AG20443 (cell line): ENCODE data around the gene EEF2K.
A peak's percentile ranks its signal among the peaks of the same experiment; 100 is the strongest.

Source experiments
- DNase-seq: peaks from one replicate; pipeline ENCODE4 v3.0.0; 2012; ENCODE audit warnings: low spot score, mixed read lengths

Gene EEF2K

DNA sequence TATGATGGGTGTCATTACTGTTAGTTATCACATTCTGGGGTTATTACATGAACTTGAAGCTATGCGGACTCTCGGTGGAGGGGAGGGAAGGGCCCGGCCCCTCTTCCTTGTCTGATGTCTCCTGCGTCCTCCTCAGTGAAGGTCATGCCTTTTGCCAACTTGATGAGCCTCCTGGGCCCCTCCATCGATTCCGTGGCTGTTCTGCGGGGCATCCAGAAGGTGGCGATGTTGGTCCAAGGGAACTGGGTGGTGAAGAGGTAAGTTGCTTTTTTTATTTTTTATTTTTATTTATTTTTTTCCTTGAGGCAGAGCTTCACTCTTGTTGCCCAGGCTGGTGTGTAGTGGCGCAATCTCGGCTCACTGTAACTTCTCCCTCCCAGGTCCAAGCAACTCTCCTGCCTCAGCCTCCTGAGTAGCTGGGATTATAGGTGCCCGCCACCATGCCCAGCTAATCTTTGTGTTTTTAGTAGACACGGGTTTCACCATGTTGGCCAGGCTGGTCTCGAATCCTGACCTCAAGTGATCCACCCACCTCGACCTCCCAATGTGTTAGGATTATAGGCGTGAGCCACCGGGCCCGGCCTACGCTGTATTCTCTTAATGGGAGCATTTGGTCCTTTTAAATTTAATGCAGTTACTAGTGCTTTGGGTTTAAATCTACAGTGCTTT, 112.7 kb downstream of the EEF2K start:
- DNase-seq = peak; percentile 62

- no peak for DNase-seq
Observed at GRCh38 chr16:22320572-22321339, 114.7 kb downstream of the EEF2K start.

GRCh38 chr16:22321340-22322001, 115.4 kb downstream of the EEF2K start:
- peak; percentile 84 for DNase-seq

DNA sequence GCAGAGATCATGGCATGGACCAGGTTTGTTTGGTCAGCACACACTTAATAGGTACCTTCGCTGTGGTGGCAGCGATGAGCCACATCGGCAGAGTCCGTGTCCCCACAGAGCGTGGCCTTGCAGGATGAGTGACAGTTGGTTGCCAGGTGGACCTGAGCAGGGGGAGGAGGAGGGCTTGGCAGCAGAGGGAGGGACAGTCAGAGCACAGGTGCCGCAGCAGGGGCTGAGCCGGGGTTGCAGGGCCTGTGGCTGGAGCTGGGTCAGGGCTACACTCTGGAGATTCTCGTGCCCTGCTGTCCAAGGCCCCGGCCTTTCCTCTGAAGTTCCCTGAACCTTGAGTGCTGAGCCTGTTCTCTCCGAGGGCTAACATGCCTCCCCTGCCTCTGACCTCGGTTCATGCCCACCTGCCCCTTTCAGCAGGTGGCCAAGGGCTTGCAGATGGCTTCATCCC, 116.0 kb downstream of the EEF2K start:
- DNase-seq = no peak

DNA sequence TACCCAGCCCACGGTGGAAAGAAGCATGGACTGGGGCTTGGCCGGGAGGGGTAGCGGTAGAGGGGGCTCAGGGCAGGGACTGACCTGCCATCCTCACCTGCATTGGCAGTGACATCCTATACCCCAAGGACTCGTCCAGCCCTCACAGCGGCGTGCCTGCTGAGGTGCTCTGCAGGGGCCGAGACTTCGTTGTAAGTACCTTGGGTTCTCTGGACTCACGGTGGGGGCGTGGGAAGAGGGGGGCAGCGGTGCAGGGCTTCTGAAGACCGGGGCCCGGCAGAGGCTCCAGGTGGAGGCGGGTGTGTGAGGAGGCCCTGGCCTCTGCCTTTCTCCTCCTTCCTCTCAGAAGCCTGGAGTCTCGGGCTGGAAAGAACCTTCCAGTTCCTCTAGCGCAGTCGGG, 116.7 kb downstream of the EEF2K start:
- DNase-seq = no peak

DNA sequence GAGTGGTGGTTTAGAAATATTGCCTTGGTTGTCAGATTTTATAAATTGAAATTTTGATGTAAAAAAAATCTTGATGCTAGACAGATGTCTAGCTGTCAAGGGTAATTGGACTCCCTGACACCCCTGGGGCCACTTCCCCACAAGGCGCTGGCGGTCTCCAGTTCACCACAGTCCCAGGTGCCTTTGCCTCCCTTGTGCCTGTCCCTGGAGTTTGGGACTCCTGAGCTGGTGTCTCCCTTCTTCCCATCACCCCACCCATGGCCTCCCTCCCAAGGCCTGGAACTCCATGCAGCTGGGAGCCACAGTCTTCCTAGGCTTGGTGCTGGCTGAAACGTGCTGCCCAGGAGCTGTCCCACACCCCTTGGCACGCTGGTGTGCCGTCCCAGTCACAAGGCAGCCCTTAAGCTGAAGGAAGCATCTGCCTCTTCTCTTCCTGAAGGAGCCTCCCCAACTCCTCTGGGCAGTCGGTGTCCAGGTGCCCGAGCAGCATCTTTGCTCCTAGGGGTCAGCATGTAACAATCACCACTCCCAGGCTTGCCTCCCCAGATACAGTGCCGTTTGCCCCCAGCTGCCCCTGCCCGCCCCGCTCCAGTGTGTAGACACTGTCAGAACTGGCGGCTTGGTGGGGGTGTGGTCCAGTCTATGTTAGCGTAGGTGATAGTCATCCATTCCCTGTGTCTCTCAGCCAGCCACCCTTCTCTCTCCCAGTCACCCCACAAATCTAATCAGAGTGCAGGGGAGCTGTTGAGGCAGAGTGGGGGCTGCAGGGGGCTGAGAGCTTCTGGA, 117.3 kb downstream of the EEF2K start:
- DNase-seq = peak; percentile 9

DNA sequence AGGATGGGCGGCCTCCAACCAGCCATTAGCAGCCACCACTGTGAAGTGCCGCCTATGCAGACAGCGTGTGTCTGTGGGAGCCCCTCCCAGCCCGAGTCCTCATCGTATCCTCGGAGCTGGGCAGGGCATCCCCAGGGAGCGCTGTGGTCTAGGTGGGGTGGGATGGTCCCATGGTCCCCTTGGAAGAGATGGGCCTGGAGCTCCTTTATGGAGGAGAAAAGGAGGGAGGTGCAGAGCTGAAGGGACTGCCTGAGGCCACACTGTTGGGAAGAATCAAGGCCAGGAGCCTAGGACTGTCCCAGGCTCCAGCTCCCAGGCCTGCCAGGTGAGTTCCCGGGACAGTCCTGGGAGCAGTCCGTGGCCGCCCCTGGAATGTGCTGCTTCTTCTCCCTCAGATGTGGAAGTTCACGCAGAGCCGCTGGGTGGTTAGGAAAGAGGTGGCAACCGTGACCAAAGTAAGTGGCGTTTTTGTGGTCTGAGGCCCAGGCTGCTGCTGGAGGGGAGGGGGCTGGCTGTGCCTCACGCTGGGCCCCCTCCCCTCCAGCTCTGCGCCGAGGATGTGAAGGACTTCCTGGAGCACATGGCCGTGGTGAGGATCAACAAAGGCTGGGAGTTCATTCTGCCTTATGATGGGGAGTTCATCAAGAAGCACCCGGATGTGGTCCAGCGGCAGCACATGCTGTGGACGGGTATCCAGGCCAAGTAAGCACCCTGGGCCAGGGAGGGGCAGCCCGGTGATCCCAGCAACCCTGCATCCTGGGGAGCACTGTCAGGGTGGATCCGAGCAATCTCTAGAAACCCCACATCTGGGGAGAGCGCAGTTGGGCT, 118.1 kb downstream of the EEF2K start:
- peak; percentile 11 for DNase-seq

DNA sequence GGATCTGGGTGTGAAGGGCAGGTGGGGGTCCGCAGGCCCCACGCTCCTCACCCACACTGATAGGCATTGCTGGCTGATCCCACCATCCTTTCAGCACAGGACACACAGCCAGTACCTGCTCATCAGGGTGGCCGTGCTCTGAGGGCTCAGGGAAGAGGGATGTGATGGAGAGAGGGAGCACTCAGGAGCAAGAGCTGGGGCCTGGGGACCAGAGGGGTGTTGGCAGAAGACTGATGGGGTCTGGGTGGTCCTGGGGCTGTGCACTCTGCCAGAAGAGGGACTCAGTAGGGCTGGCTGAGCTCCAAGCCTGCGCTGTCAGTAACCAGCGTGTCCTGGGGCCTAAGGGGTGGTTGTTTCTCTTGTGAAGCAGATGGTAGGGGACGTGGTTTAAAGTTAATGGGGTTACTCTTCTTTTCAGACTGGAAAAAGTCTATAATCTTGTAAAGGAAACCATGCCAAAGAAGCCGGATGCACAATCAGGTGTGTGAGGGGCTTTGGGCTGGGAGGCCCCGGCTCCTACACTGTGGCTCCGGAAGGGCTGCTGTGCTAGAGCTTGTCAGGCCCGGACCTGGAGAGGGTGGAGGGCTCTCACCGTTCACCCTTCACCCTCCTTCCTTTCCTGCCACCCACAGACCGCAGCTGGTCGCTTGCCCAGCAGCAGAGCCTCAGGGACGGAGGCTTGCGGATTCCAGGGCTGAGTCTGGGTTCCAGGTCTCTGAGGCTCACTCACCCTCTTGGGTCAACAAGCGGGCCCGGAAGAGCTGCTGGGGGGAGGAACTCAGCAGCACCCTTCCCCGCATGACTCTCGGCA, 118.9 kb downstream of the EEF2K start:
- no peak for DNase-seq

DNA sequence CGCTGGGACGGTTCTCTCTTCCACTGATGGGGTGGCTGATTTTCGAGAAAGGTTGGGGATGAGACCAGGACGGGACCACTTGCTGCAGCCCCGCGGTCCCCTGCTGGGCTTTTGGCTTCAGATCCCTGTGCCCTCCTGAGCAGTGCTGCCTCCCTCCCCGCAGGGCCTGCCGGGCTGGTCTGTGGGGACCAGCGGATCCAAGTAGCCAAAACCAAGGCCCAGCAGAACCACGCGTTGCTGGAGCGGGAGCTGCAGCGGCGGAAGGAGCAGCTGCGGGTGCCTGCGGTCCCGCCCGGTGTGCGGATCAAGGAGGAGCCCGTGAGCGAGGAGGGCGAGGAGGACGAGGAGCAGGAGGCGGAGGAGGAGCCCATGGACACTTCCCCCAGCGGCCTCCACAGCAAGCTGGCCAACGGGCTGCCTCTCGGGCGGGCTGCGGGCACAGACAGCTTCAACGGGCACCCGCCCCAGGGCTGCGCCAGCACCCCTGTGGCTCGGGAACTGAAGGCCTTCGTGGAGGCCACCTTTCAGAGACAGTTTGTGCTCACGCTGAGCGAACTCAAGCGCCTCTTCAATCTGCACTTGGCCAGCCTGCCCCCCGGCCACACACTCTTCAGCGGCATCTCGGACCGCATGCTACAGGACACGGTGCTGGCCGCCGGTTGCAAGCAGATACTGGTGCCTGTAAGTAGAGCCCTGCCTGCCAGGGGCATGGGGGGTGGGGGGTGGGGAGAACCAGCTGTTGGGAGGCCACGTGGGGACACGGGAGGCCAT, 119.7 kb downstream of the EEF2K start:
- DNase-seq = peak; percentile 7

GRCh38 chr16:22326369-22326652, 120.2 kb downstream of the EEF2K start:
- no peak for DNase-seq

- peak; percentile 7 for DNase-seq
Observed at GRCh38 chr16:22326771-22327445, 120.8 kb downstream of the EEF2K start.

DNA sequence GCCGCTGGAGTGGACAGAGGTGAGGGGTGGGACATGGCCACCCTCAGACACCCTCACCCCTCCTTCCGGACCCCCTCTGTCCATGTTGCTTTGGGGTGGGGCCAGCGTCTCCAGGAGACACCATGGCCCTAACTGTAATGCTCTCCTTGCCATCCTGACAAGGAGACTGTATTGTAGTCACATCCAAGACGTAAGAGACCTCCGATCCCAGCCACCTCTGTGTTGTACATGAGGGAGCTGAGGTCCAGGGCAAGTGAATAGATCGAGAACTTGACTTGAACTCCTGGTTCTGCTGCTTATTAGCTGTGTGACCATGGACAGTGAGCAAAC, 121.3 kb downstream of the EEF2K start:
- no peak for DNase-seq

DNA sequence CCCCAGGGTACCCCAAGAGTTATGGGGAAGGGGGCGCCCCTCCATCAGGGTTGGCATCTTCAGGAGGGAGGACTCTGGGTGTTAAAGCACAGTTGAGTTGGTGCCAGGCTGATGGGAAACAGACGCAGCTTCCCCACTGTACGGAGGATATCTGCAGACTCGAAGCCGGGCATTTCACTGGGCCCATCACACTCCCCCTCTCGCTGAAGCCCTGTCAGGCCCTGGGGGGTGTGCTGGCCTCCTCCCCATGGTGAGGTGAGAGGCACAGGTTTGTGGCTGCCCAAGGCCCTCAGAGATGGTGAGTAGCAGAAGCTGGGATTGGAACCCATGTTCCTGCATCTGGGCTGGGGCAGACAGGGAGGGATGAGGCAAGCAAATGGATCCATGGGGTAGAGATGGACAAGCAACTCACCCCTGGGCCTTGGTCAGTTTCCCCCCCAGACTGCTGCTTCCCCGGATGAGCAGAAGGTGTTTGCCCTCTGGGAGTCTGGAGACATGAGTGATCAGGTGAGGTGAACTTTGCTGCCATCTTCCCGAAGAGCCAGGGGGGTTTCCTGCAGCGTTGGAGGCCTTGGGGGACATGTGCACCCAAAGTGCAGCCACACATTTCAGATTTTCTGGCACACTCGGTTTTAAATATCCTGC, 122.1 kb downstream of the EEF2K start:
- DNase-seq = no peak

DNA sequence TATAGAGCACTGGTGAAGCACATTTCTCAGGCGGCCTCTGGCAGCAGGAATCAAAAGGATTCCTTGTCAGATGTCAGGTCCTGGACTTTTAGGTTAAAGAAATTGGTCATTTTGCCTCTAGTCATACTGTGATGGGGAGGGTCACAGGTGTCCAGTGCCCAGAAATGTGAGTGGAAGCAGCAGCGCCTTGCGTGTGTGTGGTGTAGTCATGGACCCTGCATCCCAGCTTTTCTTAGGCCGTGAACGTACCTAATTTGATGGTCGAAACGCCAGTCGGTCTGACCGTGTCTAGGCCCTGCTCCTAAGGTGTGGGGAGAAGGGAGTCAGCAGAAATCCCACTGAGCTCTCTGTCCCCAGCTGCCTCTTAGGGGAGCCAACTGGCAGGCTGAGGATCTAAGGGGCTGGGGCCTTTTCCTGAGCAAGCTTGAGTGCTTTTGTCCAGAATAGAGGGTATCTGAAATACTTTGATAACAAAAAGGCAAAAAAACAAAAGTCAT, 123.2 kb downstream of the EEF2K start:
- DNase-seq = no peak

GRCh38 chr16:22330326-22330725, 124.2 kb downstream of the EEF2K start:
- DNase-seq = no peak

DNA sequence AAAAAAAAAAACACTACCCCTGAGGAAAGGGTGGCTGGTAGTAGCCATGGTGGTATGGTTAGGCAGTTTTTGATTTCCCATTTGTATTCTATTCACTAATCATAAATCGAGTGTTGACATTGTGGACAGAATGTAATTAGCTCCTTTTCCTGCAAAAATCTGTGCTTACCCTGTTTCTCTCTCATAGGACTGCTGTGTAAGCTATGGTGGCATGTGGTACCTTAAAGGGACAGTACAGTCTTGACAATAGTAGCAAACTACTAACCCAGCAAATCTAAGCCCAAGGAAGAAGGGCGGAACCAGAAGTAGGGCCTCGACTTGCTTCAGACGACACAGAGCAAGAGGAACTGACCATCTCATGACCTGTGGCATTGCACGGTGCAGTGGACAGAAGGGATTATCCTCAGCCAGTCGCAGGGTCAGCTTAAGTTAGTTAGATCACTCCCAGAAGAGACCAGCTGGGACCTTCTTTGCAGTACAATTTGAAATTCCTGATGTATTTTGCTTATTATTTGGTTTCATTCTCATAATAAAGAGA, 127.4 kb downstream of the EEF2K start:
- no peak for DNase-seq

- peak; percentile 7 for DNase-seq
Observed at GRCh38 chr16:22335668-22336246, 129.7 kb downstream of the EEF2K start.

DNA sequence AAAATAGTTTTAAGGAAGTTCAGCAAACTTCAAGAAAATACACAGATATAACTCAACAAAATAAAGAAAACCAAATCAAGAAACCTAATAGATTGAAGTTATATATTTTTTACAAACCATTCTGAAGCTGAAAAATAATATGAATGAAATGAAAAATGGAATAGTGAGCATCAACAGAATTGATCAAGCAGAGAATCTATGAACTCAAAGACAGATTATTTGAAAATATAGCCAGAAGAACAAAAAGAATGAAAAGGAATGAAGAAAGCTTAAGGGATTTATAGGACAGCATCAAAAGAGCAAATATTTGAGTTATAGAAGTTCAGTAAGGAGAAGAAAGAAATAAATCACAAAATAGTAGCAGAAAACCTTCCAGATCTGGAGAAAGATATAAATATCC, 130.5 kb downstream of the EEF2K start:
- no peak for DNase-seq
